Prostate gland (tissue), 2 donors: ENCODE data around the gene ATOX1. TPM values are rescaled to one million over a fixed set of nuclear protein-coding genes. Genes with fewer than 3 reads are reported as not detected.
"Not testable (repeated sequence)": the region's sequence is repeated elsewhere in the genome, so short reads cannot be mapped to it uniquely, and the experiment has no call there.

Experiments
- DNase-seq: peaks from one replicate; pipeline ENCODE4 v3.0.0-alpha.2; 2019; ENCODE audit warnings: low spot score
- H3K27ac ChIP-seq, 2 donors: fragments of 200-600 bp; sonication (generic); 2 replicates each; pipeline ENCODE4 v1.5.1; 2017 to 2019
- H3K27me3 ChIP-seq: fragments of 200-600 bp; sonication (generic); replicated peaks from 2 replicates; pipeline ENCODE4 v1.5.1; 2019; ENCODE audit not compliant: insufficient read depth
- H3K36me3 ChIP-seq, 2 donors: fragments of 200-600 bp; sonication (generic); 1 replicate in 1 of 2; 2 replicates in 1 of 2; pipeline versions ENCODE4 v1.5.1 to v1.8.1; 2017 to 2019
- H3K4me1 ChIP-seq: fragments of 200-600 bp; sonication (generic); replicated peaks from 2 replicates; pipeline ENCODE4 v1.5.1; 2019
- H3K4me3 ChIP-seq, 2 donors: fragments of 200-600 bp; sonication (generic); 2 replicates each; pipeline ENCODE4 v1.5.1; 2017 to 2019
- H3K9me3 ChIP-seq: fragments of 200-600 bp; sonication (generic); 2 replicates; pipeline ENCODE4 v1.5.1; 2017
- POLR2A ChIP-seq: fragments of 450-650 bp; IDR thresholded peaks from one replicate; pipeline ENCODE4 v1.6.1; 2016; ENCODE audit warnings: antibody characterized with exemption, mild to moderate bottlenecking
- POLR2AphosphoS5 ChIP-seq: sonication (generic); formaldehyde crosslinking; IDR thresholded peaks from one replicate; pipeline ENCODE4 v1.6.1; 2017; ENCODE audit warnings: antibody characterized with exemption
- WGBS: methylation state at CpG from one replicate; pipeline ENCODE4 v1.1.5; 2018; 5-methylcytosine and 5-hydroxymethylcytosine counted together
- intact Hi-C: fragments of 100-400 bp; cut with DNase I; formaldehyde crosslinking; loops from one replicate; pipeline ENCODE4 v1.14.2; 2022
- total RNA-seq, 2 donors: library from RNA; depleted of rRNA; stranded (reverse); fragments of >200 nt; gene quantifications; one replicate each; pipeline ENCODE4 v1.1.0, GENCODE V29; 2016
- TF ChIP-seq, protein P1 (sequence below), 4 experiments: fragments of 200-600 bp in 2 of 4; fragments of 450-650 bp in 2 of 4; sonication (generic) in 2 of 4; IDR thresholded peaks; 1 replicate in 3 of 4; 2 replicates in 1 of 4; pipeline ENCODE4 v1.5.1; 2016 to 2019; ENCODE audit warnings: antibody characterized with exemption in 4 of 4, mild to moderate bottlenecking in 2 of 4, moderate library complexity in 2 of 4

Gene ATOX1
- total RNA-seq, 2 donors from 2014 or later: 97.8 to 163 TPM

DNA sequence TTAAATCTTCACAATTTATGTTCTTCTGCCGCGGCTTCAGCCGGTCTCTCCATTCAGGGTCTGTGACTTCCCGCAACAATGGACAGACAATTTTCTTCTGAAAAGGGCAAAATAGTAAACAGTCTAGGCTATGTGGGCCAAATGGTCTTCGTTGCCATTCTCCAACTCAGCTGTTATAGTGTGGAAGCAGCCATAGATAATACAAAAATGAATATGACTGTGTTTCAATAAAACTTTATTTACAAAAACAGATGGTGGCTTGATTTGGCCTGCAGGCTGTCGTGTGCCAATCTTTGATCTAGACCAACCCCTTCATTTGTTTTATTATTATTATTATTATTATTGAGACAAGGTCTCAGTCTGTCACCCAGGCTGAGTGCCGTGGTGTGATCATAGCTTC is 28.1 kb downstream of the ATOX1 start:
- H3K27me3 ChIP-seq: no peaks in the 10 kb centered on the region
- H3K4me3 ChIP-seq: no peak overlapping the region
- no peak overlapping the region for H3K27ac ChIP-seq
- no peak for DNase-seq
- TF ChIP-seq POLR2AphosphoS5: no peak
- no peak for TF ChIP-seq POLR2A
- TF ChIP-seq, protein P1, sequence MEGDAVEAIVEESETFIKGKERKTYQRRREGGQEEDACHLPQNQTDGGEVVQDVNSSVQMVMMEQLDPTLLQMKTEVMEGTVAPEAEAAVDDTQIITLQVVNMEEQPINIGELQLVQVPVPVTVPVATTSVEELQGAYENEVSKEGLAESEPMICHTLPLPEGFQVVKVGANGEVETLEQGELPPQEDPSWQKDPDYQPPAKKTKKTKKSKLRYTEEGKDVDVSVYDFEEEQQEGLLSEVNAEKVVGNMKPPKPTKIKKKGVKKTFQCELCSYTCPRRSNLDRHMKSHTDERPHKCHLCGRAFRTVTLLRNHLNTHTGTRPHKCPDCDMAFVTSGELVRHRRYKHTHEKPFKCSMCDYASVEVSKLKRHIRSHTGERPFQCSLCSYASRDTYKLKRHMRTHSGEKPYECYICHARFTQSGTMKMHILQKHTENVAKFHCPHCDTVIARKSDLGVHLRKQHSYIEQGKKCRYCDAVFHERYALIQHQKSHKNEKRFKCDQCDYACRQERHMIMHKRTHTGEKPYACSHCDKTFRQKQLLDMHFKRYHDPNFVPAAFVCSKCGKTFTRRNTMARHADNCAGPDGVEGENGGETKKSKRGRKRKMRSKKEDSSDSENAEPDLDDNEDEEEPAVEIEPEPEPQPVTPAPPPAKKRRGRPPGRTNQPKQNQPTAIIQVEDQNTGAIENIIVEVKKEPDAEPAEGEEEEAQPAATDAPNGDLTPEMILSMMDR (IDR thresholded peaks at IDR 0.05): no peak
- 93% methylated on average over 7 of the region's 7 CpGs for WGBS
- intact Hi-C loops: no loop called here
- H3K9me3 ChIP-seq: no peaks in the 10 kb centered on the region
- no peaks in the 10 kb centered on the region for H3K36me3 ChIP-seq
- H3K4me1 ChIP-seq: no peaks in the 10 kb centered on the region

DNA sequence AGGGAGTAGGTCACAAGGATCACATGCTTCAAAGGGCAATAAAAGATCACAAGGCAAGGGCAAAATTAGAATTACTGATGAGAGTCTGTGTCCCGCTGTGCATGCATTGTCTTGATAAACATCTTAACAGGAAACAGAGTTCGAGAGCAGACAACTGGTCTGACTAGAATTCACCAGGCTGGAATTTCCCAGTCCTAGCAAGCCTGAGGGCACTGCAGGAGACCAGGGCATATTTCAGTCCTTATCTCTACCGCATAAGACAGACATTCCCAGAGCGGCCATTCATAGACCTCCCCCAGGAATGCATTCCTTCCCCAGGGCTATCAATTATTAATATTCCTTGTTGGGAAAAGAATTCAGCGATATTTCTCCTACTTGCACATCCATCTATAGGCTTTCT is 28.8 kb downstream of the ATOX1 start:
- H3K27ac ChIP-seq, H3K4me3 ChIP-seq, H3K36me3 ChIP-seq, DNase-seq, H3K4me1 ChIP-seq, H3K9me3 ChIP-seq, H3K27me3 ChIP-seq, intact Hi-C loops: not testable (repeated sequence)
- WGBS: 60% methylated on average over 5 of the region's 5 CpGs

DNA sequence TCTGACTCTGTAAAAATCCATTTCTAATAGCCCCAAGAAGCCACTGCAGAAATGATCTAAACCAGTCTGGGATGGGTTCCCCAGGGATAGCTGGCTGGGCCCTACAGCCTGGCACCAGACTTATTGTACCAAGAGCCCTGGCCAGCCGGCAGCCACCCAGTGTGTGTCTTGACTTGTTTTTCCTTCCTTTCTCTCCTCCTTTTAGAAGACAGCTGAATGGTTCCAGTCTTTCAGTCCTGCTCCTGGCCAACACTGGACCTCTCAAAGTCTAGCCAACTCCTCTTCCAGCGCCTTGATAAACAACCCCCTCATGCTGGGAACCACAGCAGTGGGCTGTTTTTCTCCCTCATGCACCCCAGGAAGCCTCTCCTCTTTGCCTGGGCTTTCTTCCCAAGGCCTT is 34.1 kb downstream of the ATOX1 start:
- Histone ChIP-seq H3K27ac (no peak overlapping the region), H3K4me1 (no peaks in the 10 kb centered on the region), H3K36me3 (no peaks in the 10 kb centered on the region), H3K4me3 (no peak overlapping the region), H3K9me3 (no peaks in the 10 kb centered on the region), H3K27me3 (no peaks in the 10 kb centered on the region)
- WGBS: 76% methylated on average over 2 of the region's 2 CpGs
- intact Hi-C loops: no loop called here
- no peak for DNase-seq
- TF ChIP-seq, protein P1 (IDR thresholded peaks at IDR 0.05): no peak
- TF ChIP-seq POLR2A (no peak), POLR2AphosphoS5 (no peak)

DNA sequence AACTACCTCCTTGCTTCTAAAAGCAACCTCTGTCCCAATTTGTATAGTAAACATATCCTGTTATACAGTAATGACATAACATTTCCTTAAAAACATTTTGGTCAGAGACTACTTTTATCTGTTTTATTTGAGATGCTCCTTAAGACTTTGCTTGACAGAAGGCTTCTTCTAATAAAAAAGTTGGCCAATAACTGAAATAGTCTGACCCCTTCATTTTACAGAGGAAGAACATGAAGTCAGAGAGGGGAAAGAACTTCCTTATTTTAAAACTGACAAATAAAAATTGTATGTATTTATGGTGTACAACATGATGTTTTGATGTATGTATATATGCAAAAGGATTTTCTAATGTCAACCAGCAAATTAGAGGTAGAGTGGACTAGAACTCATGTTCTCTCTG is 35.9 kb downstream of the ATOX1 start:
- no peak for DNase-seq
- no peak overlapping the region for H3K4me3 ChIP-seq
- H3K9me3 ChIP-seq: no peaks in the 10 kb centered on the region
- no peaks in the 10 kb centered on the region for H3K36me3 ChIP-seq
- intact Hi-C loops: no loop called here
- no peak overlapping the region for H3K27ac ChIP-seq
- H3K4me1 ChIP-seq: no peaks in the 10 kb centered on the region
- TF ChIP-seq, protein P1 (IDR thresholded peaks at IDR 0.05): no peak
- no peak for TF ChIP-seq POLR2AphosphoS5
- no peak for TF ChIP-seq POLR2A
- H3K27me3 ChIP-seq: no peaks in the 10 kb centered on the region

DNA sequence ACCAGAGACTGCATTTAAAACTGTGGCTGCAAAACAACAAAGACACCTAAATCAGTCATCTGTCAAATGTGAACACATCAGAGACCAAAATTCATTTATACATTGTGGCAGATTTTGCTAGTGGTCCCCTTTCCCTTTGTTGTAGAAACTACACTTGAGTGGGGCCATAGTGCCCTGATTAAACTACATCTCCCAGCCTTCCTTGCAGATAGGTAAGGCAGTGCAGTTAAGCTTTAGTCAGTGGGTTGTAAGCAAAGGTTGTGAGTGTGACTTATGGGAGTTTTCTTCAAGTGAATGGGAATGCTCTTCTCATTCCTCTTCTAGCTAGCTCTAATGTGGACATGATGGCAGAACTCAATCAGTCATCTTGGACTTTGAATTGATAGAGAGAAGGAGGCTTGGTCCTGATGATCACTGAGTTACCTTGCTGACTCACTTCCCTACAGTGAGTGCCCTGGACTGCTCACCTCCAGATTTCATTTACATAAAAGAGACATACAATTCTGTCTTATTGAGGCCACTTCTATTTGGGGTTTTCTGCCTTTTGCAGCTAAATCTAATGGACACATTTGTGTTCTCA is 36.5 kb downstream of the ATOX1 start:
- intact Hi-C loops: no loop called here
- H3K27me3 ChIP-seq: no peaks in the 10 kb centered on the region
- no peaks in the 10 kb centered on the region for H3K36me3 ChIP-seq
- no peaks in the 10 kb centered on the region for H3K4me1 ChIP-seq
- H3K4me3 ChIP-seq: no peak overlapping the region
- DNase-seq: no peak
- H3K27ac ChIP-seq: no peak overlapping the region
- TF ChIP-seq, protein P1 (IDR thresholded peaks at IDR 0.05): no peak
- TF ChIP-seq POLR2AphosphoS5 (no peak), POLR2A (no peak)
- H3K9me3 ChIP-seq: no peaks in the 10 kb centered on the region
